IMR-90 (cell line): ENCODE results near the gene NOD1. TPM values are rescaled to one million over a fixed set of nuclear protein-coding genes. Genes with fewer than 3 reads are reported as not detected.

ENCODE experiments used
- ATAC-seq: fragments of 200-7000 bp; cut with Tn5 transposase; 2 replicates; pipeline ENCODE4 v1.9.1; 2020; ENCODE audit warnings: low read depth, mild to moderate bottlenecking, moderate library complexity
- BruUV-seq: library from RNA; stranded (reverse); fragments of 400-500 nt; replicated peaks from 2 replicates; lab custom pipeline; 2021; lab: Mats Ljungman, UMichigan
- CTCF ChIA-PET: fragments of 300-600 bp; formaldehyde crosslinking; extraction: SDS; loops from one replicate; lab custom pipeline; 2021; ENCODE audit warnings: antibody characterized with exemption; lab: Yijun Ruan, JAX
- POLR2A ChIA-PET: fragments of 300-600 bp; sonication (Branson Sonifier 250); formaldehyde crosslinking; loops from one replicate; lab custom pipeline; 2022; ENCODE audit warnings: antibody characterized with exemption; ENCODE audit not compliant: unreplicated experiment; lab: Charles Lee
- DNase-seq: peaks from one replicate; pipeline ENCODE4 v3.0.0; 2013
- H2AFZ ChIP-seq: replicated peaks from 2 replicates; pipeline ENCODE3; 2013; ENCODE audit warnings: low read length, mild to moderate bottlenecking; ENCODE audit not compliant: poor library complexity
- H2AK5ac ChIP-seq: 2 replicates; pipeline ENCODE4 v1.6.1; 2013; ENCODE audit warnings: low read depth, low read length, inconsistent platforms
- H2AK9ac ChIP-seq: replicated peaks from 2 replicates; pipeline ENCODE3; 2013; ENCODE audit warnings: mild to moderate bottlenecking, low read depth, low read length, moderate library complexity; ENCODE audit not compliant: poor library complexity
- H2BK120ac ChIP-seq: 2 replicates; pipeline ENCODE4 v1.6.1; 2013; ENCODE audit warnings: low read depth, low read length, inconsistent platforms
- H2BK15ac ChIP-seq: 3 replicates; pipeline ENCODE4 v1.6.1; 2013; ENCODE audit warnings: low read depth, low read length, inconsistent platforms
- H2BK20ac ChIP-seq: 2 replicates; pipeline ENCODE4 v1.6.1; 2013; ENCODE audit warnings: low read depth, mild to moderate bottlenecking, inconsistent platforms, low read length, moderate library complexity
- H2BK5ac ChIP-seq: 2 replicates; pipeline ENCODE4 v1.6.1; 2013; ENCODE audit warnings: mild to moderate bottlenecking, low read depth, low read length, inconsistent platforms; ENCODE audit not compliant: poor library complexity, severe bottlenecking
- H3K14ac ChIP-seq: replicated peaks from 2 replicates; pipeline ENCODE4 v1.6.1; 2013; ENCODE audit warnings: low read depth, low read length, inconsistent platforms
- H3K18ac ChIP-seq: 2 replicates; pipeline ENCODE4 v1.6.1; 2013; ENCODE audit warnings: low read depth, low read length, control low read depth
- H3K23ac ChIP-seq: 2 replicates; pipeline ENCODE4 v1.6.1; 2013; ENCODE audit warnings: low read depth, low read length, inconsistent platforms
- H3K27ac ChIP-seq: 2 replicates; pipeline ENCODE4 v1.5.1; 2013; ENCODE audit warnings: mild to moderate bottlenecking, control low read depth, low read length; ENCODE audit not compliant: insufficient read depth
- H3K27me3 ChIP-seq: 2 replicates; pipeline ENCODE4 v1.6.1; 2013; ENCODE audit warnings: low read length; ENCODE audit not compliant: control insufficient read depth, insufficient read depth
- H3K36me3 ChIP-seq: 2 replicates; pipeline ENCODE4 v1.6.1; 2013; ENCODE audit warnings: low read length, mixed read lengths; ENCODE audit not compliant: control insufficient read depth, insufficient read depth
- H3K4ac ChIP-seq: 2 replicates; pipeline ENCODE4 v1.6.1; 2013; ENCODE audit warnings: low read depth, low read length, inconsistent platforms
- H3K4me1 ChIP-seq: 2 replicates; pipeline ENCODE4 v1.6.1; 2013; ENCODE audit warnings: low read length, mixed read lengths; ENCODE audit not compliant: control insufficient read depth, insufficient read depth
- H3K4me2 ChIP-seq: 2 replicates; pipeline ENCODE4 v1.6.1; 2013; ENCODE audit warnings: low read depth, mild to moderate bottlenecking, control low read depth, low read length, moderate library complexity
- H3K4me3 ChIP-seq: 2 replicates; pipeline ENCODE4 v1.5.1; 2013; ENCODE audit warnings: low read depth, mild to moderate bottlenecking, control low read depth, low read length, moderate library complexity; ENCODE audit not compliant: insufficient read depth
- H3K56ac ChIP-seq: 2 replicates; pipeline ENCODE4 v1.6.1; 2013; ENCODE audit warnings: low read length, inconsistent platforms; ENCODE audit not compliant: insufficient read depth; ENCODE audit errors: extremely low read depth
- H3K79me1 ChIP-seq, 2 experiments: 2 replicates each; pipeline ENCODE4 v1.6.1; 2013; ENCODE audit warnings: low read length in 2 of 2, inconsistent platforms in 1 of 2, low read depth in 1 of 2
- H3K9ac ChIP-seq: 2 replicates; pipeline ENCODE4 v1.6.1; 2013; ENCODE audit warnings: low read depth, low read length, control low read depth
- H3K9me1 ChIP-seq: 2 replicates; pipeline ENCODE4 v1.6.1; 2013; ENCODE audit warnings: low read length, inconsistent platforms; ENCODE audit not compliant: insufficient read depth
- H3K9me3 ChIP-seq: 2 replicates; pipeline ENCODE4 v1.6.1; 2013; ENCODE audit warnings: low read length; ENCODE audit not compliant: control insufficient read depth, insufficient read depth
- H4K20me1 ChIP-seq: 2 replicates; pipeline ENCODE4 v1.6.1; 2013; ENCODE audit warnings: low read length, inconsistent platforms; ENCODE audit not compliant: insufficient read depth
- H4K5ac ChIP-seq: 2 replicates; pipeline ENCODE4 v1.6.1; 2013; ENCODE audit warnings: mild to moderate bottlenecking, low read depth, low read length, control low read depth
- H4K8ac ChIP-seq, 2 experiments: 2 replicates each; pipeline ENCODE4 v1.6.1; 2013; ENCODE audit warnings: low read depth in 2 of 2, low read length in 2 of 2, control low read depth in 1 of 2, inconsistent platforms in 1 of 2
- H4K91ac ChIP-seq: 2 replicates; pipeline ENCODE4 v1.6.1; 2013; ENCODE audit warnings: low read depth, low read length, inconsistent platforms; ENCODE audit not compliant: insufficient read depth
- BHLHE40 ChIP-seq: fragments of 150-350 bp; IDR thresholded peaks from 2 replicates; pipeline ENCODE4 v1.6.1; 2016; ENCODE audit warnings: mild to moderate bottlenecking, low read depth, low read length
- CEBPB ChIP-seq: IDR thresholded peaks from 2 replicates; pipeline ENCODE4 v1.6.1; 2012; ENCODE audit warnings: low read depth, low read length, improper control_type of control experiment
- CHD1 ChIP-seq: IDR thresholded peaks from 2 replicates; pipeline ENCODE4 v1.6.1; 2012; ENCODE audit warnings: low read depth, low read length, improper control_type of control experiment
- CTCF ChIP-seq: conservative IDR thresholded peaks from 2 replicates; pipeline ENCODE4 v1.5.1; 2012; ENCODE audit warnings: mild to moderate bottlenecking, low read depth, low read length, improper control_type of control experiment
- ELK1 ChIP-seq: fragments of 150-350 bp; IDR thresholded peaks from 2 replicates; pipeline ENCODE4 v1.6.1; 2016; ENCODE audit warnings: low read depth, mild to moderate bottlenecking, low read length, moderate library complexity, borderline replicate concordance
- FOS ChIP-seq: fragments of 150-350 bp; IDR thresholded peaks from 2 replicates; pipeline ENCODE4 v1.6.1; 2016; ENCODE audit warnings: low read depth, low read length
- MAFK ChIP-seq: IDR thresholded peaks from 2 replicates; pipeline ENCODE4 v1.6.1; 2012; ENCODE audit warnings: low read depth, low read length, improper control_type of control experiment
- MAZ ChIP-seq: IDR thresholded peaks from 2 replicates; pipeline ENCODE4 v1.6.1; 2012; ENCODE audit warnings: low read depth, mild to moderate bottlenecking, low read length, improper control_type of control experiment, moderate library complexity, borderline replicate concordance
- MXI1 ChIP-seq: IDR thresholded peaks from 2 replicates; pipeline ENCODE4 v1.6.1; 2012; ENCODE audit warnings: low read depth, mild to moderate bottlenecking, low read length, moderate library complexity, borderline replicate concordance
- NFE2L2 ChIP-seq: fragments of 150-350 bp; IDR thresholded peaks from 2 replicates; pipeline ENCODE4 v1.6.1; 2016; ENCODE audit warnings: low read depth, mild to moderate bottlenecking, low read length
- POLR2A ChIP-seq: IDR thresholded peaks from 2 replicates; pipeline ENCODE4 v1.6.1; 2012; ENCODE audit warnings: mild to moderate bottlenecking, low read depth, low read length
- RAD21 ChIP-seq: IDR thresholded peaks from 2 replicates; pipeline ENCODE4 v1.6.1; 2012; ENCODE audit warnings: low read length, improper control_type of control experiment
- RCOR1 ChIP-seq: IDR thresholded peaks from 2 replicates; pipeline ENCODE4 v1.6.1; 2012; ENCODE audit warnings: mild to moderate bottlenecking, low read length, improper control_type of control experiment; ENCODE audit not compliant: insufficient replicate concordance
- RFX5 ChIP-seq: IDR thresholded peaks from 2 replicates; pipeline ENCODE4 v1.8.0; 2012; ENCODE audit warnings: low read depth, mild to moderate bottlenecking, low read length, moderate library complexity
- SMC3 ChIP-seq: fragments of 150-350 bp; IDR thresholded peaks from 2 replicates; pipeline ENCODE4 v1.6.1; 2016; ENCODE audit warnings: low read depth, mild to moderate bottlenecking, antibody characterized with exemption, low read length, moderate library complexity
- USF2 ChIP-seq: fragments of 150-350 bp; IDR thresholded peaks from 2 replicates; pipeline ENCODE4 v1.6.1; 2017; ENCODE audit warnings: mild to moderate bottlenecking, antibody characterized with exemption, low read length, low read depth
- WGBS, 2 experiments: methylation state at CpG; one replicate each; pipeline versions ENCODE4 v1.1.5 to v1.1.7; 2013; ENCODE audit warnings: missing lambda C conversion rate in 2 of 2; ENCODE audit not compliant: insufficient read length in 1 of 2; ENCODE audit errors: extremely low coverage in 2 of 2; 5-methylcytosine and 5-hydroxymethylcytosine counted together
- dilution Hi-C: fragments of 300-500 bp; cut with HindIII; formaldehyde crosslinking; loops from one replicate; pipeline ENCODE4 v1.14.3; 2018; ENCODE audit warnings: low sequenced_read_pairs; ENCODE audit not compliant: unreplicated experiment
- in situ Hi-C: fragments of 300-500 bp; cut with MboI; formaldehyde crosslinking; loops from 3 replicates; pipeline ENCODE4 v1.14.3; 2019; ENCODE audit warnings: low sequenced_read_pairs, inconsistent platforms, mixed read lengths
- intact Hi-C: fragments of 100-400 bp; cut with micrococcal nuclease; formaldehyde crosslinking; loops from 2 replicates; pipeline ENCODE4 v1.10.0; 2022
- polyA plus RNA-seq, 3 experiments: library from polyadenylated mRNA; depleted of rRNA; stranded (reverse); fragments of >200 nt; gene quantifications; 2 replicates each; pipeline ENCODE4 v1.2.3, GENCODE V29; 2012; ENCODE audit warnings: low replicate concordance in 1 of 3
- total RNA-seq: library from RNA; depleted of rRNA; stranded (reverse); fragments of >200 nt; gene quantifications from 2 replicates; pipeline ENCODE4 v1.2.3, GENCODE V29; 2012

The NOD1 gene
- total and polyA plus RNA-seq, 2 of the 4 experiments (the other 2 are of a cell fraction), result 1.8 to 3.0 TPM

GRCh38 chr7:30434140-30434799 is 44.3 kb downstream of the NOD1 start:
- Histone ChIP-seq H3K9me3 (no peaks in the 10 kb centered on the region), H4K5ac (no peak overlapping the region), H3K27ac (no peak overlapping the region), H2BK5ac (no peak overlapping the region), H3K14ac (no peak overlapping the region), H3K18ac (no peak overlapping the region), H3K23ac (no peak overlapping the region), H4K8ac (no peak overlapping the region), H2BK20ac (no peak overlapping the region), H3K9ac (no peak overlapping the region), H3K4ac (no peak overlapping the region), H3K4me3 (no peak overlapping the region), H2AFZ (no peak overlapping the region), H3K79me1 (no peaks in the 10 kb centered on the region), H4K91ac (no peak overlapping the region), H3K27me3 (no peaks in the 10 kb centered on the region), H2BK120ac (no peak overlapping the region), H2AK9ac (no peak overlapping the region), H3K56ac (no peak overlapping the region), H3K4me1 (peaks cover 7% of the 10 kb centered on the region; the same call in 1 of the 2 replicates), H2BK15ac (no peak overlapping the region), H3K4me2 (no peak overlapping the region), H3K36me3 (peaks cover 19% of the 10 kb centered on the region; the same call in 1 of the 2 replicates), H2AK5ac (no peak overlapping the region), H4K20me1 (no peaks in the 10 kb centered on the region), H3K9me1 (no peaks in the 10 kb centered on the region)
- intact Hi-C loops (no loop called here), in situ Hi-C loops (no loop called here), dilution Hi-C loops (no loop called here)
- BruUV-seq, result no TSS peak
- DNase-seq (no peak), ATAC-seq (no peak)
- WGBS, 2 experiments, result no CpG with 5 or more reads among the region's 6 CpGs
- TF ChIP-seq FOS (no peak), POLR2A (no peak), RAD21 (no peak), NFE2L2 (no peak), USF2 (no peak), CHD1 (no peak), MAFK (no peak), CEBPB (no peak), RCOR1 (no peak), ELK1 (no peak), RFX5 (no peak), MAZ (no peak), SMC3 (no peak), BHLHE40 (no peak), MXI1 (no peak), CTCF (no peak)
- ChIA-PET POLR2A (no interaction called here), CTCF (no interaction called here)
